Right forelimb (tissue), 1 donor: ENCODE results near the gene CANX.

ENCODE experiments used
- DNase-seq: peaks from one replicate; pipeline ENCODE4 v3.0.0-alpha.2; 2018

CANX gene

GRCh38 chr5:179778591-179778990, 79.8 kb downstream of the CANX start:
- DNase-seq = no peak

- no peak for DNase-seq
Measured at GRCh38 chr5:179779826-179780225, 81.1 kb downstream of the CANX start.

- no peak for DNase-seq
Measured at GRCh38 chr5:179780362-179780761, 81.6 kb downstream of the CANX start.
